Endothelial cell of umbilical vein (primary cell): Measurements from ENCODE around the gene SNAP25. TPM values are rescaled to one million over a fixed set of nuclear protein-coding genes. Genes with fewer than 3 reads are reported as not detected.

Experiments used
- BruUV-seq: library from RNA; stranded (reverse); fragments of 400-500 nt; replicated peaks from 2 replicates; lab custom pipeline; 2021; lab: Mats Ljungman, UMichigan
- CTCF ChIA-PET: fragments of 300-600, 350-600 bp; sonication (Branson Sonifier 250); formaldehyde crosslinking; loops from one replicate; lab custom pipeline; 2021; ENCODE audit warnings: antibody characterized with exemption, inconsistent platforms; lab: Charles Lee
- POLR2A ChIA-PET: fragments of 300-600, 350-600 bp; sonication (Branson Sonifier 250); formaldehyde crosslinking; loops from one replicate; lab custom pipeline; 2021; ENCODE audit warnings: antibody characterized with exemption, inconsistent platforms; lab: Charles Lee
- DNase-seq: peaks from one replicate; pipeline ENCODE4 v3.0.0-alpha.2; 2011; ENCODE audit warnings: low read depth, low spot score
- FAIRE-seq: peaks from 2 replicates; lab custom pipeline; 2011; peaks lifted over from hg19 to GRCh38; lab: Jason Lieb, UNC
- H2AFZ ChIP-seq: 2 replicates; pipeline ENCODE4 v1.6.0; 2012; ENCODE audit warnings: low read depth, low read length, control low read depth, inconsistent platforms
- H3K27ac ChIP-seq: 2 replicates; pipeline ENCODE4 v1.5.1; 2011; ENCODE audit warnings: low read depth, mild to moderate bottlenecking, control low read depth, low read length, moderate library complexity; ENCODE audit not compliant: insufficient read depth
- H3K27me3 ChIP-seq, 2 experiments: 2 replicates each; pipeline versions ENCODE4 v1.6.0 to v1.6.1; 2011; ENCODE audit warnings: low read length in 2 of 2, mixed read lengths in 1 of 2; ENCODE audit not compliant: control insufficient read depth in 2 of 2, insufficient read depth in 2 of 2
- H3K36me3 ChIP-seq, 2 experiments: 2 replicates in 1 of 2; 3 replicates in 1 of 2; pipeline ENCODE4 v1.5.1; 2011; ENCODE audit warnings: low read length in 2 of 2, mild to moderate bottlenecking in 1 of 2, moderate library complexity in 1 of 2; ENCODE audit not compliant: control insufficient read depth in 2 of 2, insufficient read depth in 2 of 2; ENCODE audit errors: extremely low read depth in 1 of 2
- H3K4me1 ChIP-seq: 3 replicates; pipeline ENCODE4 v1.5.1; 2011; ENCODE audit warnings: mild to moderate bottlenecking, low read length; ENCODE audit not compliant: control insufficient read depth, insufficient read depth; ENCODE audit errors: extremely low read depth
- H3K4me2 ChIP-seq: 2 replicates; pipeline ENCODE4 v1.6.1; 2011; ENCODE audit warnings: low read length, control low read depth, mixed read lengths; ENCODE audit not compliant: insufficient read depth
- H3K4me3 ChIP-seq, 3 experiments: fragments of 200-600 bp in 1 of 3; sonication (generic), shearing (Covaris generic) in 1 of 3; replicated peaks in 1 of 3; 2 replicates each; pipeline ENCODE4 v1.5.1; 2011 to 2016; ENCODE audit warnings: control low read depth in 3 of 3, low read length in 3 of 3, mild to moderate bottlenecking in 2 of 3, inconsistent platforms in 1 of 3, low read depth in 1 of 3, moderate library complexity in 1 of 3; ENCODE audit not compliant: insufficient read depth in 1 of 3
- H3K79me2 ChIP-seq: 2 replicates; pipeline ENCODE4 v1.6.0; 2012; ENCODE audit warnings: low read length, inconsistent platforms; ENCODE audit not compliant: control insufficient read depth, insufficient read depth
- H3K9ac ChIP-seq: replicated peaks from 2 replicates; pipeline ENCODE3; 2011; ENCODE audit warnings: low read length, control low read depth; ENCODE audit not compliant: insufficient read depth; ENCODE audit errors: extremely low read depth
- H3K9me1 ChIP-seq: replicated peaks from 3 replicates; pipeline ENCODE4 v1.6.0; 2011; ENCODE audit warnings: mild to moderate bottlenecking, low read length; ENCODE audit not compliant: control insufficient read depth, insufficient read depth; ENCODE audit errors: extremely low read depth
- H3K9me3 ChIP-seq: replicated peaks from 2 replicates; pipeline ENCODE4 v1.5.1; 2012; ENCODE audit warnings: low read length, inconsistent platforms; ENCODE audit not compliant: control insufficient read depth, insufficient read depth
- H4K20me1 ChIP-seq: replicated peaks from 2 replicates; pipeline ENCODE3; 2011; ENCODE audit warnings: mild to moderate bottlenecking, low read length; ENCODE audit not compliant: control insufficient read depth, insufficient read depth; ENCODE audit errors: extremely low read depth
- EZH2 ChIP-seq: IDR thresholded peaks from 2 replicates; pipeline ENCODE4 v1.6.1; 2012; ENCODE audit warnings: borderline replicate concordance, low read depth, mild to moderate bottlenecking, moderate library complexity, low read length, inconsistent platforms; ENCODE audit not compliant: severe bottlenecking
- FOS ChIP-seq: IDR thresholded peaks from 2 replicates; pipeline ENCODE4 v1.6.1; 2011; ENCODE audit warnings: mild to moderate bottlenecking, low read length, moderate library complexity, borderline replicate concordance; ENCODE audit not compliant: insufficient read depth
- GATA2 ChIP-seq: IDR thresholded peaks from 2 replicates; pipeline ENCODE4 v1.7.0; 2011; ENCODE audit warnings: low read depth, mild to moderate bottlenecking, moderate library complexity, mixed read lengths, low read length; ENCODE audit not compliant: insufficient read length, insufficient read depth
- JUN ChIP-seq: IDR thresholded peaks from 2 replicates; pipeline ENCODE4 v1.6.1; 2011; ENCODE audit warnings: borderline replicate concordance, low read depth; ENCODE audit not compliant: insufficient read length, insufficient read depth
- MYC ChIP-seq: IDR thresholded peaks from one replicate; pipeline ENCODE4 v1.6.1; 2011; ENCODE audit warnings: mild to moderate bottlenecking, low read depth, low read length
- POLR2A ChIP-seq: IDR thresholded peaks from 2 replicates; pipeline ENCODE4 v1.6.1; 2012; ENCODE audit warnings: low read depth, mild to moderate bottlenecking, control low read depth, low read length
- POLR2AphosphoS5 ChIP-seq: IDR thresholded peaks from 2 replicates; pipeline ENCODE4 v1.6.1; 2012; ENCODE audit warnings: low read depth, mild to moderate bottlenecking, control low read depth, low read length, moderate library complexity; ENCODE audit not compliant: insufficient read depth
- dilution Hi-C: fragments of 300-500 bp; cut with MboI; formaldehyde crosslinking; loops from one replicate; pipeline ENCODE4 v1.15.0; 2019; ENCODE audit warnings: low sequenced_read_pairs; ENCODE audit not compliant: extremely low pct_ligation_motif_present
- intact Hi-C: fragments of 100-400 bp; cut with micrococcal nuclease; formaldehyde crosslinking; loops from one replicate; pipeline ENCODE4 v1.10.0; 2022
- polyA plus RNA-seq, 4 experiments: library from polyadenylated mRNA; depleted of rRNA in 3 of 4; stranded (reverse) in 3 of 4; unstranded in 1 of 4; fragments of >200 nt; gene quantifications; 2 replicates each; pipeline versions ENCODE4 v1.2.1 to v1.2.3, GENCODE V29; 2011 to 2012; ENCODE audit warnings: missing spikeins in 1 of 4
- total RNA-seq: library from RNA; stranded (reverse); gene quantifications from 2 replicates; pipeline ENCODE4 v1.2.3, GENCODE V29; 2021
- TF ChIP-seq, protein P1 (sequence below), 2 donors: IDR thresholded peaks; 1 replicate in 1 of 2; 2 replicates in 1 of 2; pipeline ENCODE4 v1.5.1; 2011; ENCODE audit warnings: low read length in 2 of 2, mild to moderate bottlenecking in 2 of 2, moderate library complexity in 2 of 2, control low read depth in 1 of 2, inconsistent platforms in 1 of 2, low read depth in 1 of 2; ENCODE audit not compliant: insufficient read depth in 1 of 2; ENCODE audit errors: extremely low read depth in 1 of 2
- TF ChIP-seq, protein P2 (sequence below): IDR thresholded peaks from 2 replicates; pipeline ENCODE4 v1.6.1; 2011; ENCODE audit not compliant: insufficient read depth, insufficient read length

Gene SNAP25
- total and polyA plus RNA-seq, 2 donors (not counting 3 experiments of a cell fraction or from before 2014, with no cell fraction given), result 3.9 to 4.4 TPM

DNA sequence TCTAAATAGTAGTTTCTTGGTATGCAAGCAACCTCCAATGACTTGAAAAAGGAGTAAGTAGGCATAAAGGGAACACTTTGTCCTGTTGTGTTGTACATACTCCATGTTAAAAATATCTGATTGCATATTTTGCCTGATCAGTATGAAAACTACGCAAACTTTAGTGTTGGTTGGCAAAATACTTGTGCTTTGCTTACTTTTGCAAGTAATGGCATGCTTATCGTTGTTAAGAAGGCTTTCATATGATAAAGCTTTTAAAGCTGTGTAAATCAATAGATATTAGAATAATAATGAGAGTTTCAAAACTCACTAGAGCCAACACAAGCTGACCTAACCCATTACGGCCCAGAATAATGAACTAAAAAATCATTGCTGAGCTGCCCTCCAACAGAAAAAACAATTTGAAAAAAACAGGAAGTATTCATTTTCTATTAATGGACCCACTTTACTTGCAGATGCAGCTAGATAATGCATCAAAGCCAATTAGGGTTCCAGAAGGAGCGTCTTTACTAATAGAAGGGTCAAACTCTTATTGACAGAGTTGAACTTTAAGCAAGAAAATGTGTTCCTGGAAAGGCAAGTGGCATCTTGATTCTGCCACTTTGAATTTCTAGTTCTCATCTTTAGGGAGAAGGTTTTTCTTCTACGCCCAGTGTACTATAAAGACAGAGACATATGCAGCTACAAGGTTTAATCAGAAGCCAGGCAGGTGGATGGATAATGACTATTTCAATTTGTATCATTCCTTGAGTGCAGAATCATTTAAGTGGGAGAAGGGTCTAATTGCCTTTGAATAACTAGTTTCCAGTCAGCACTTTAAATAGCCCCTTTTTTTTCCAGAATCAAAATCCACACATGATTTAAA, 82.2 kb downstream of the SNAP25 start:
- intact Hi-C loops (no loop called here), dilution Hi-C loops (no loop called here)
- Histone ChIP-seq H3K36me3 (no peaks in the 10 kb centered on the region), H3K9me3 (no peaks in the 10 kb centered on the region), H3K4me2 (no peak overlapping the region), H3K79me2 (no peaks in the 10 kb centered on the region), H2AFZ (no peak overlapping the region), H3K27me3 (no peaks in the 10 kb centered on the region), H3K27ac (no peak overlapping the region), H3K9ac (no peak overlapping the region), H3K4me3 (no peak overlapping the region), H3K9me1 (no peaks in the 10 kb centered on the region), H4K20me1 (no peaks in the 10 kb centered on the region), H3K4me1 (peaks cover 8% of the 10 kb centered on the region)
- POLR2A ChIA-PET, result no interaction called here
- CTCF ChIA-PET, result no interaction called here
- no peak for DNase-seq
- BruUV-seq, result no TSS peak
- TF ChIP-seq POLR2A, result no peak
- TF ChIP-seq POLR2AphosphoS5, result no peak
- TF ChIP-seq, protein P1, sequence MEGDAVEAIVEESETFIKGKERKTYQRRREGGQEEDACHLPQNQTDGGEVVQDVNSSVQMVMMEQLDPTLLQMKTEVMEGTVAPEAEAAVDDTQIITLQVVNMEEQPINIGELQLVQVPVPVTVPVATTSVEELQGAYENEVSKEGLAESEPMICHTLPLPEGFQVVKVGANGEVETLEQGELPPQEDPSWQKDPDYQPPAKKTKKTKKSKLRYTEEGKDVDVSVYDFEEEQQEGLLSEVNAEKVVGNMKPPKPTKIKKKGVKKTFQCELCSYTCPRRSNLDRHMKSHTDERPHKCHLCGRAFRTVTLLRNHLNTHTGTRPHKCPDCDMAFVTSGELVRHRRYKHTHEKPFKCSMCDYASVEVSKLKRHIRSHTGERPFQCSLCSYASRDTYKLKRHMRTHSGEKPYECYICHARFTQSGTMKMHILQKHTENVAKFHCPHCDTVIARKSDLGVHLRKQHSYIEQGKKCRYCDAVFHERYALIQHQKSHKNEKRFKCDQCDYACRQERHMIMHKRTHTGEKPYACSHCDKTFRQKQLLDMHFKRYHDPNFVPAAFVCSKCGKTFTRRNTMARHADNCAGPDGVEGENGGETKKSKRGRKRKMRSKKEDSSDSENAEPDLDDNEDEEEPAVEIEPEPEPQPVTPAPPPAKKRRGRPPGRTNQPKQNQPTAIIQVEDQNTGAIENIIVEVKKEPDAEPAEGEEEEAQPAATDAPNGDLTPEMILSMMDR (IDR thresholded peaks at IDR 0.05; ENCODE audit: extremely low read depth in 1 of 2, insufficient read depth in 1 of 2, low read depth in 1 of 2, low read length in 2 of 2), result no peak
- TF ChIP-seq FOS, result no peak
- no peak for TF ChIP-seq GATA2
- no peak for TF ChIP-seq JUN
- TF ChIP-seq, protein P2, sequence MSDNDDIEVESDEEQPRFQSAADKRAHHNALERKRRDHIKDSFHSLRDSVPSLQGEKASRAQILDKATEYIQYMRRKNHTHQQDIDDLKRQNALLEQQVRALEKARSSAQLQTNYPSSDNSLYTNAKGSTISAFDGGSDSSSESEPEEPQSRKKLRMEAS, result no peak
- no peak for TF ChIP-seq EZH2
- TF ChIP-seq MYC, result no peak
- FAIRE-seq, result no peak
